NCI-H1048 (cell line): ENCODE results near the gene PDZD8.

ENCODE experiments used
- DNase-seq: peaks from one replicate; lab custom pipeline; 2025; lab: John Stamatoyannopoulos, UW

PDZD8 gene

DNA sequence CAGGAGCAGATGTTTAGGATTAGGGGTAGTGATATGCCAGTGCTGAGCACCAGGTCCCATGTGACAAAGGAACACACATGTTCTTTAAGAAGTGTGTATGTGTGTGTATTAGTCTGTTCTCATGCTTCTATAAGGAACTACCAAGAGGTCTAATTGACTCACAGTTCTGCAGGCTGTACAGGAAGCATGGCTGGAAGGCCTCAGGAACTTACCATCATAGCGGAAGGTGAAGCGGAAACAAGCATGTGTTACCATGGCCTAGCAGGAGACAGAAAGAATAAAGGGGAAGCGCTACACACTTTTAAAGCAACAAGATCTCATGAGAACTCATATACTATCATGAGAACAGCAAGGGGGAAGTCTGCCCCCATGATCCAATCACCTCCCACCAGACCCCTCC lies 22.8 kb upstream of the PDZD8 start:
- no peak for DNase-seq

DNA sequence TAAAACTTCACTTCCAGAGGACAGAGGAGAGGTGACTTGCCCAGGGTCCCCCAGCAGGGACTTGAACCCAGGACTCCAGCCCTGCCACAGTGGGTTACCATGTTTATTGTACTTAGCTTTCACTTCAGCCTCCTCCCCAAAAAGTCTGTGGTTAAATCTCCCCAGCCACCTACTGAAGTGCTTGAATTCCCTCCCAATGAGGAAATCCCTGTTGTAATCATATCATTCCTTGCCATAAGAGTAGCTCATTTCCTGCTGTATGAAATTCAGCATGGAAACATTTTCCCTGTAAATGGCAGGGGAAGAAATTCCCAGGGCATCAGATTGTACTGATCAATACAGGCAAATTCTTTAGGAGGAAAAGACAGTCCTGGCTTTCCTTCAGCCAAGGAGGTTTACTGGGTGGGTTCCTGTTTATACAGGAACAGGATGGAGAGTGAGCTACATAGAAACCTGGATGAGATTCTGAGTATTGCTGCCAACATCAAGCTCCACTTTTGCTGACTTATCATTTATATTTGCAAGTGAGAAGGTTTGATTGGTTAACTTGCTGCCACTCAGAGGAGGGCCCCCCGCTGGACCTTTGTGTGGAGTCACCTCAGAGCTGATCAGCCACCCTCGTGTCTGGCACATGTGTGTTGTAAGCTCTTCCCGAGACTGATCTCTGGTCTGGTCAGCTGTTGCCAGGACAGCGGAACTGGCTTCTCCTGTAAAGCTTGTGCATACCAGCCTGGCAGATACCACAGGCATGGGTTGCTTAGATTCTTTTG lies 16.4 kb upstream of the PDZD8 start:
- no peak for DNase-seq

DNA sequence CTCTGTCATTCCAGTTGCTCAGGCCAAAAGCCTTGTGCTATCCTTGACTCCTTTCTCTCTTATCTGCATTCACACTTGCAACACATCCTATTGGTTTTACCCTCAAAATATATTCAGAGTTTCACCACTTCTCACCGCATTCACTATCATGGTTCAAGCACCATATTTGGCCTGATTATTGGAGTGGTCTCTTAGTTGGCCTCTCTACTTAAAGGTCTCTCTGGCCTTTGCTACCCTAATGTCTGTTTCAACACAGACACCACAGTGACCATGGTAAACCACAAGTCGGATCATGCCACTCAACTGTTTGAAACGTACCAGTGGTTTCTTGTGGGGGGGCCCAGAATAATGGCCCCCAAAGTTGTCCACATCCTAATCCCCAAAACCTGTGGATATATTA lies 15.2 kb upstream of the PDZD8 start:
- DNase-seq: no peak

DNA sequence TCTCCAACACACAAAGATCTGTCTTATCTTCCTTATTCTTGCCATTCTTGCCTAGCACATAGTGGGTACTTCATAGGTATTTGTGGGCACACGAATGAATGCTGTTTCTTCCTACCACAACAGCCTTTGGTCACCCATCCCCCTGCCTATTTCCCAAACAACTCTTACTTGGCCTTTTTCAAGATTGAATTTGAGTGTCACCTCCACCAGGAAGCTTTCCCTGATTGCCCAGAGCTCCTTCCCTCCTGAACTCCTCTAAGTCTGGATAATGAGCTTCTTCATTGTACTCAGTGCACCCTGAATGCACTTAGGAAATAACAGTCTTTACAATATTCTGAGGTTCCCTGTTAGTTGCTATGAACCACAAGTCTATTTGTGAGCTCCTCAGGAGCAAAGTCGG lies 11.6 kb upstream of the PDZD8 start:
- no peak for DNase-seq

DNA sequence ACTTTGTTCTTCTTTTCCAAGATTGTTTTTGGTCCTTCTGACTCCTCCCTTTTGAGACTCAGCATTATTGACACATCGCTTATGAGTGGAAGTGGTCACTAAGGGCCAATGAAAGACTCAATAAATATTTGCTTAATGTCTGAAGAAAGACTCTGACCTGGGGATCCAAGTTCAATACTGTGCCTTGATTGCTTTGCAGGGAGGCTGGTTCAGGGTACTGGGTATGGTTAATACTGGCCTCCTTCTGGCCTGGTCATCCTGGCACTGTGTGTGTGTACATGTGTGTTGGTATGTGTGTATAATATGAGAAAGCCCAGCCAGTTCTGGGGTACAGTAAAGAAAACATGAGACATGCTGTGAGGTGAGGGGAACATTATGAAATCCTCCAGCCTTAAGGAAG lies 7.6 kb upstream of the PDZD8 start:
- no peak for DNase-seq

DNA sequence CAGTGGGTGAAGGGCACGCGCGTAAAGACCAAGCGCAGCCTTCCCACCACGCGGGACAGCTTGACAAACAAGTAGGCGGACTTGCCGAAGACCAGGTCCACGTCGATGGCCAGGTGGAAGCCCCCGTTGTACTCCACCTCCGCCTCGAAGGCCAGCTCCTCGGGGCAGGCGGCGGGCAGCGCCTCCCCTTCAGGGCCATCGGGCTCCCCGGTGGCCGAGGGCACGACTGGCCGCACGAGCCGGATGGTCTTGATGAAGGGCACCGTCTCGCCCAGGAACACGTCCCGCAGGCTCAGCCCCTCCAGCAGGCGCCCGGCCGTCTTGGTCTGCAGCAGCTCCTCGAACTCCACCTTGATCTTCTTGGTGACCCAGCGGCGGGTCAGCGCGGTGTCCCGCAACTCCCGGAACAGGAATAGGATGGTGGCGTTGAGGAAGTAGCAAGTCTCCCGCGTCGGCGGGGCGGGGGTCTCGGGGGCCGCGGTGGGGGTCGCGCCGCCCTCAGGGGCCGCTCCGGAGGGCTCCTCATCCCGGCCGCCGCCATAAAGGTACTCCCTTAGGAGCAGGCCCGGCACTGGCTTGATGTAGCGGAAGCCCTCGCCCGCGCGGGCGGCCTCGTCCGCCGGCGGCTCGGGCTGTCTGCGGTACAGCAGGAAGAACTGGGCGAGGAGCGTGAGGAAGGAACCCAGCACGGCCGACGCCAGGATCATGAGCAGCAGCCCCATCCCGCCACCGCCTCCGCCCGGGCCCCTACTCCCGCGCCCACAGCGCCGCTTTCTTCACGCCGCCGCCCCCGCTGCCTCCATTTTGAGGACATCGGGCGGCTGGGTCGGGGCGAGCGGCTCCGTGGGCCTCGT lies 507 bp downstream of the PDZD8 start:
- no peak for DNase-seq

DNA sequence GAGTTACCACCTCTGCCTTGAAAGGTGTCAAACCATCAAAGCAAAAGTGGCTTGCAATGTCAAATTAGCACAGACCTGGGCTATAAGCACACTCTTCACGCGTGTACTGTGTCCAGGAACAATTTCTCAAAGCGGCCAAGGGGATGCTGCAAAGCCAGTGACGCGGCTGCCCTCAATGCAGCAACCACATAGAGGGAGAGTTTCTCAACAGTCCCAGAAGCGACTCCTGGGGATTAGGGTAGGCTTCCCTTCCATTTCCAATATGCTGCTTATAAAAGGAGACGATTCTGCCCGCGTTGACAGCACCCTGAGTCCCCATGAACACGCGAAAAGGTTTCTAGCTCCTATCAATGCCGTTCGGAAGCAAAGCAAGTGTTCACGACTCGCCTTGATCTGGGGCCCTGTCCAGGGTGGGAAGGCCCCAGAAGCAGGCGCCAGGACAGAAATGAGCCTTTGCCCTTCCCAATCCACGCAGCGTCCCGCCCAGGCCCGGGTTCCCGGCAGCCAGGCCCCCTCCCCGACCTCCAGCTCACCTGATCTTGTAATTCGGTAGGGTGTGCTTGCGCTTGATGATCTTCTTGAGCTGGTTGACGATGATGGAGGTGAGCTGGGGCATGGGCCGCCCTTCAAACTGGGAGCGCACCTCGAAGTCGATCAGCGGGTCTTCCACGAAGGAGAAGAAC lies 1.3 kb downstream of the PDZD8 start:
- no peak for DNase-seq

DNA sequence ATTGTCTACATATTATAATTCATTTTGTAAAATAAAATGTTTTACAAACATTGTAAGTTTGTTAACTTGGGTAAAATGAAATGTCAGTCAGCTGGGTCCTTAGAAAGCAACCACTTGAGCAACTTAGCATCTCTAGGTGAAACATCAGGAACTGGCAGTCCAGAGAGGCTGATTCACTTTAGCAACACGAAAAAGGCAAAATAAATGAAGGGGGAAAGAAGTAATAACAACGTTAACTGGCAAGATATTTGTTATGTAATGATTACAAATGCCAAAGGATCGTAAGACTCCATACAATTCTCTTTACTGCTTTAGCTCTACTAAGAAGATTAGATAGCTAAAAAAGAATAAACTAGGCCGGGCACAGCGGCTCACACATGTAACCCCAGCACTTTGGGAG lies 5.0 kb downstream of the PDZD8 start:
- no peak for DNase-seq

DNA sequence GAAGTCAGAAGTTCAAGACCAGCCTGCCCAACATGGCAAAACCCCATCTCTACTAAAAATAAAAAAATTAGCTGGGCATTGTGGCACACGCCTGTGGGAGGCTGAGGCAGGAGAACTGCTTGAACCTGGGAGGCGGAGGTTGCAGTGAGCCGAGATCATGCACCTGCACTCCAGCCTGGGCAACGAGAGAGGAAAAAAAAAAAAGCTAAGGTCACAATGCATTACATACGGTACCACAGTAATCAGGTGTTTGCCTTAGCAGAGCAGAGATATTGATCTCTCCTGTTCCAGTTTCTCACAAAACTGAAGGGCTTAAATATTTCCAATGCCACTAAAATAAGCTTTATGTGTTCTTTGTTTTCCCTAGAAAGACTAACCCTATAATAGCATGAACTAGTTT lies 7.5 kb downstream of the PDZD8 start:
- DNase-seq: no peak

DNA sequence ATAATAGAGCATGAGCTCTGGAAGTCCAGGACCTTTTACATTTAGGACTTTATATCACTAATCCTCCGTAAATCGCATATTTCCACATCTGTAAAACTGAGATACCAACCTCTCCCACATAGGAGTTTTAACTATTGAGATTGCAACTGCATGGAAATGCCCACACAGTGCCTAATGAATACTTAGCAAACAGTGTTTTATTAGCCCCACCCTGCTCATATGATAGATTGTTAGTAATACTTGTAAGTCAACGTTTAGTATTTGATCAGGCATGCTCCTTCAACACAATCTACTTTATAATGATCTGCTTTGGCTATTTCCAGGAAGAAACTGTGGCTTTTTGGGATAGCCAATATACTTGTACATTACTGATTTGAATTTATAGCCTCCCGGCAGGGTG lies 8.5 kb downstream of the PDZD8 start:
- no peak for DNase-seq

DNA sequence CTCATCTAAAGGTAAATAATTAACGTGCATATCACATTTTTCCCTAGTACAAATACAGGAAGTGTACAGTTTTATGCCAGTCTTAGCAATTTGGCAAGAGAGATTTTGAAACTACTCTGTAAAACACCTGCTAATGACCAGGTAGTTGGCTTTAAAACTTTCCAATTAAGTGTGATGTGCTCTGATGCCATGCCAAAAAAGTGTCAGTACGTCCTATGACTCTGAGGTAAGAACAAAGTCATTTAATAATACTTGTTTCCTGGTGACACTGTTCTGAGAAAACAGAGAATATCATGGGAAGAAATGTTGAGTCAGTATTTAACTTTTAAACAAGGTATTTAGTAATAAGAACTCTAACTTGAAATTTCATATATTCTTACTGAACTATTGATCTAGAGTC lies 9.6 kb downstream of the PDZD8 start:
- no peak for DNase-seq

DNA sequence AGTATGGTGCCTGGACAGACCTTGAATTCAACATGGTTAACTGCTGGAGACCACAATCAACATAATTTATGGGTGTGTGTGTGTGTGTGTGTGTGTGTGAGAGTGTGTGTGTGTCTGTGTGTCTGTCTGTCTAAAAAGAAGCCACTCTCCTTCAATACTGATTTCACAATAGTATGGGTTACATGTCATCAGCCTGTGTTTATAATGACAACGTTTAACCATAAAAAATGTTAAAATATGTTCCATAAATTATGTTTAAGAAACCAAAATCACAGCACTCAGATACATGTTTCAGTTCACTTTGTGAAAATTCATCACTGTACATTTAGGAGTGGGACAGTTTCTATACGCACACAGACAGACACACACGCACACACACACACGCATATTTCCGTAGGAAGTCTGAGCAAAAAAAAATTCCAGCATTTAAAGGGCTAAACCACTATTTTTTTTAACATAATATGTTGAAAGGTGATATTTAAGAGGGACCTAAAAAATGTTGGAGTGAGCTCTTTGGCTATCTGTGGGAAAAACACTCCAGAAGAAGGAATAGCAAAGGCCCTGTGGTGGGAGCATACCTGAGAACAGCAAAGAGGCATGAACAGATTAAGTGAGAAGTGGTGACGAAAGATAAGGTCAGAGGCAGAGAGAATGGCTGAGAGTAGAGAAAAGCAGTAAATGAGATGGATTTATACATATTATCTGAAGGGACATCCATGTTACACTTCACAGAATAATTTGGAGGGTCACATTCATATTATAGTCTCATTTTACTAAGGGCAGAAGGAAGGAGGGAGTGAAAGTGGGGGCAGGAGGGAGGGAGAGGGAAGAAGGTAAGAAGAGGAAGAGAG lies 10.9 kb downstream of the PDZD8 start:
- no peak for DNase-seq

DNA sequence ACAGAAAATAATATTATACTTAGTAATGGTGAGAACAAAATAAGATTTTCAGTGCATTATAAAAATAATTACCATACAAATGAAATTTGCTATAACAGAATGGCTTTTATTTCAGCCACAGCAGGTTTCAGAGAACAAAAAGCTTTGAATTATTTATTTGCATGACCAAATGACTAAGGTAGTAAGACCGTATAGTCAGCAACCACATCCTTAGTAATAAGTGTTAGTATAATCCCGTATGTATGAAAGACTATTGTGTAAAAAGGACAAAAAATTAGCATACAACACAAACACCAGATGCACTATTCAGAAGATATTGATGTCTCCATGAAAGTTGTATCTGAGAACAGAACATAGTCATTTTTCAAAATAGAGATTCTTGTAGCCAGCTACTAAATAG lies 12.2 kb downstream of the PDZD8 start:
- DNase-seq: peak; percentile 31

DNA sequence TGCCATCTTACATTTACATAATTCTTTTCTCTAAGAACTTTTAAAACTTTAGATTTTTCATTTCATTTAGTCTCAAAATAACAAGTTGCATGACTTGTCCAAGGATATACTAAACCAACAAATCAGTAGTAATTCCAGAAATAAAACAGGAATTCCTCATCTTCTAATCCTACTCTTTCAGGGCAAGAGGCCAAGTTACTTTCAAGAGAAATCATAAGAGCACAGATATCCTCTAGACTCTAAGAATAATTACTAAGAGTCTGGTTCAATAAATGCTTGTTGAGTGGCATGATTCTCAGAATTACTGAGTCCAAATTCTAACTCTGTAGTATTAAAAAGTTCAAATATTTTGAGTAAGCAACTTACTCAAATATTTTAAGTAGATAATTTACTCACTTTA lies 12.9 kb downstream of the PDZD8 start:
- no peak for DNase-seq

DNA sequence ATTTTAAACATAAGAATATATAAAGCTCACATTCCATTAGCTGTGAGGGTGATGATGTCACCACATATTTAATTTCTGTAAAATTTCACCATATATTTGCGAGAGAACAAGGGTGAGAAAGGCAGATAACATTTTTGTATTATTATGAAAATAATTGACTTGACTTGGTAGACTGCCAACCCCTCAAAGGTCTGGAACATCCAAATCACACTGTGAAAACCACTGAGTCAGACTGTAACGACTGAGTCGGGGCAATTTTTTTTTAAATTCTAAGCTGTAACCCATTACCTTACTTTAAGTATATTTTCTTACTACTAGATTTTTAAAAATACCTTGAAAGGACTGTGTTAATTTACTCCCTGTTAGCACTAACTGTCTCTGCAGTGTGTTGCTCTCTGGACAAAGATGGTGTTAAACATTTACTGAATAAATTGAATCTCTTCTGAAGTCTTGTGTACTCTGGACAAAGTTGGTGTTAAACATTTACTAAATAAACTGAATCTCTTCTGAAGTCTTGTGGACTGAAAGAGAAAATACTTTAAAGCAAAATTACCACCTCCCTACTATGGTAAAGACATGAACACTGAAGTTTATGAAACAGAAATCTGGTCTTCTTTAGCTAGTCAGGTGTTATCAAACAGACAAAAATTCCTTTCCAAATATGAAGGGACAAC lies 14.1 kb downstream of the PDZD8 start:
- no peak for DNase-seq

DNA sequence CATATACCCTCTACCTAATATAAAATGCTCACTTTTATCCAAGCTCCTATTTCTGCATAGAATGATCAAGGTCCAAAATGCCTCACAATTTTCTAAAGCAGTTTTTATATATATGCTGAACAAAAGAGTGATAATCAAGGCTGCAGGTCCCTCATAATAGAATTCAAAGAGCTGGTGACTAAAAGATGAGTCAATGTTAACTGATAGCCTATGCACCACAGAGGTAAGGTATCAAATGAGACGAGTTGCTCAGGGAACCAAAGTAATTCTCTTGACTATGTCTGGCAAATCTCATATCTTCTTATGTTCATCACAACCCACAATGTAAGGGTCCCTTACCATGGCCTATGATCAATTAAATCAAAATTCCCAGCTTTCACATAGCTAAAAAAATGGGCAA lies 15.2 kb downstream of the PDZD8 start:
- DNase-seq: no peak

DNA sequence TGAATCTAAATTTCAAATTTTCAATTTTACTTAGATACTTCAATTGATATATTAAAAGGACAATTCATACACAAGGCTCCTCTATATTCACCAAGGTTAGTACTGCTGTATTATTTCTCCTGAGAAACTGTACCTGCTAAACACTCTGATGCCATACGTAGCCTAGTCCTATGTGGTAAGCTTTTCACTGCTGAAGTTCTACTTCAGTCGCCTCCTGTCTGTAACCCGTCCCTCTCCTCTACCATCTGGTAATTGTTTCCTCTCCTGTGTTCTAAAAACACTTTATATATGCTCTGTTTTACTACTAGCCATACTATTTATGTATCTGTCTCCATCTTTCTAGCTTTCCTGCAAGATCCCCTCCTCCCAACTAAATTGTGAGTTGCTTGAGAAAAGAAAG lies 20.2 kb downstream of the PDZD8 start:
- DNase-seq: no peak

DNA sequence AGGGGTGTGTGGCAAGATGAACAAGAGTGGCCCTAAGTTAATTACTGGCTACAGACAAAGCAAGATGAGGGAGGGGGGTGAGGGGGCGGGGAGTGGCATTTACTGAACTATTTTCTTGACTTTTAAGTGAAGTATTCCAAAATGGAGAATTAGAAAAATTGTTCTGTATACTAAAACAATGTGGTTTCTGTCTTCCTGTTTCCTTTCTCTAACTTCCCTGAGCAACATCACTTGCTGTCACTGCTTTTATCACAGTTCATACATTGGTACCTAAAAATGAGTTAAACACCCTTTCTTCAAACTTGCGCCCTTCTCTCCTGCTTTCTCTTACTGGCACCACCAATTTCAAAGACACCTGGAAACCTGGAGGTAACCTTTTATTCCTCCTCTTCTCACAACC lies 21.6 kb downstream of the PDZD8 start:
- DNase-seq: no peak

DNA sequence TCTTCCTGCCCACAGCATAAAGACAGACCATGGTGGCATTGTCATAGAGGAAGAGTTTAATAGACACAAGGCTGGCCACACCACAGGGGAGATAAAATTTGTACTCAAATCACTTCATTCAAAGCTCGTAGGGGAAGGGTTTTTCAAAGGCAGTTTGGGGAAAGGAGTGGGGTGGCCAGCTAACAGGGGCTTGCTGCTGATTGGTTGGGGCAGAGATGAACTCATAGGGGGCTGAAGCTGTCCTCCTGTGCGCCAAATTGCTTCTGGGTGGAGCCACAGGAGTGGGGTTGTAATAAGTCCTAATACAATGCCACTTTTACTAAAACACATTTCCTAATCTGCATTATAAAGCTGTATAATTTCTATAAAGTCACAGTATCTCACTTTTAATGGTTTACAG lies 22.5 kb downstream of the PDZD8 start:
- no peak for DNase-seq

DNA sequence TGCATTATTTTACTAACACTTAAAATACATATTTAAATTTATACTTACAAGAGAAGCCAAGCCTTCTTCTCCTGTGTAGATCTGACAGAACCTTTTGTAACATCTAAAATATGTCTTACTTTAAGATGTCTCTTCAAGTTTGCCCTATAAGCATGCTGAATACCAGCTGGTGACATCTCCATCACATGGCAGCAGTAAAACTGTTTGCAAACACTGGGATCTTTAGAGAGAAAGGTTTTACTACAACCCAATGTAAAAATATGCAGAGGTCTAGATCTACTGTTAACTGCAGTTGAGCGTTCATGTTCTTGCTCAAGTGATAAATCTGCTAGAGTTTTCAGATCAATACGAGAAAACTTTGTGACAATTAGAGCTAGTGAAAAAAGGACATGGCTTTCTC lies 23.2 kb downstream of the PDZD8 start:
- DNase-seq: no peak

DNA sequence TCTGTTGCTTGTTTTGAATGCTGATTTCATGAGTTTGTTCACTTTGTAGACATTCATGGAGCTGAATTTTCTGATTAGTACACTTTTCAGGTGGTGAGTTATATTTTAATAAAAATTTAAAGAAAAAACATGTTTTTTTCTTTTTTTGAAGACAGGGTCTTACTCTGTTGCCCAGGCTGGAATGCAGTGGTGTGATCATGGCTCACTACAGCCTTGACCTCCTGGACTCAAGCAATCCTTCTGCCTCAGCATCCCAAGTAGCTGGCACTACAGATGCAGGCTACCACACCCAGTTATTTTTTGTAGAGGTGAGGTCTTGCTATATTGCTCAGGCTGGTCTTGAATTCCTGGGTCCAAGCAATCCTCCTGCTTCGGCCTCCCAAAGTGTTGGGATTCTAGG lies 23.7 kb downstream of the PDZD8 start:
- no peak for DNase-seq

DNA sequence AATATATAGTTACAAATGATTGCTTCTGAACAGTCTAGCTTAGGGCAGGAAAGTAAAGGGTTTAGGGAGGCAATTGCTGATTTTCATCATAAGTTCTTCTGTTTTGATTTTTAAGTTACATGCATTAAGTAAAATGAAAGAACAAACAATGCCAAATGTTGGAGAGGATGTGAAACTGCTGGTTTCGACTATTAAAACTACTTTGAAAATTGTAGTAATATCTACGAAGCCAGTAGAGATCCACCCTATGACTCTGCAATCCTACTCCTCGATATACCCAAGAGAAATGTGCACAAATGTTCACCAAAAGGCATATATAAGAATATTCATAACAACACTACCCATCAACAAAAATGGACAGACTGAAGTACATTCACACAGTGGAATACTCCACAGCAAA lies 24.3 kb downstream of the PDZD8 start:
- DNase-seq: no peak
